Karpas-422 (cell line): ENCODE results near the gene ZFR. TPM values are rescaled to one million over a fixed set of nuclear protein-coding genes. Genes with fewer than 3 reads are reported as not detected.
"Not testable (repeated sequence)": the region's sequence is repeated elsewhere in the genome, so short reads cannot be mapped to it uniquely, and the experiment has no call there.

Source experiments
- DNase-seq: peaks from one replicate; pipeline ENCODE4 v3.0.0-alpha.2; 2015
- H2AFZ ChIP-seq: fragments of 200-600 bp; sonication (generic); 2 replicates; pipeline ENCODE4 v1.6.1; 2014; ENCODE audit warnings: antibody characterized with exemption, low read length, mixed read lengths
- H3K27ac ChIP-seq: fragments of 200-600 bp; sonication (generic); 2 replicates; pipeline ENCODE4 v1.5.1; 2014; ENCODE audit warnings: mild to moderate bottlenecking, low read length, moderate library complexity
- H3K27me3 ChIP-seq: fragments of 200-600 bp; sonication (generic); 2 replicates; pipeline ENCODE4 v1.6.1; 2014; ENCODE audit warnings: low read length, mixed read lengths
- H3K36me3 ChIP-seq: fragments of 200-600 bp; sonication (generic); 2 replicates; pipeline ENCODE4 v1.6.1; 2014; ENCODE audit warnings: low read length, mixed read lengths; ENCODE audit not compliant: insufficient read depth
- H3K4me1 ChIP-seq: fragments of 200-600 bp; sonication (generic); 2 replicates; pipeline ENCODE4 v1.6.1; 2014; ENCODE audit warnings: mild to moderate bottlenecking, low read length, mixed read lengths
- H3K4me2 ChIP-seq: fragments of 200-600 bp; sonication (generic); 2 replicates; pipeline ENCODE4 v1.6.1; 2014; ENCODE audit warnings: low read length, low read depth, mild to moderate bottlenecking; ENCODE audit not compliant: poor library complexity, severe bottlenecking
- H3K4me3 ChIP-seq: fragments of 200-600 bp; sonication (generic); 2 replicates; pipeline ENCODE4 v1.5.1; 2014; ENCODE audit warnings: mild to moderate bottlenecking, antibody characterized with exemption, low read length, mixed read lengths
- H3K79me2 ChIP-seq: fragments of 200-600 bp; sonication (generic); 2 replicates; pipeline ENCODE4 v1.6.1; 2014; ENCODE audit warnings: mild to moderate bottlenecking, low read length, mixed read lengths
- H3K9ac ChIP-seq: fragments of 200-600 bp; sonication (generic); 2 replicates; pipeline ENCODE4 v1.6.0; 2014; ENCODE audit warnings: low read length
- H3K9me2 ChIP-seq: fragments of 200-600 bp; sonication (generic), shearing (Covaris generic); replicated peaks from 2 replicates; pipeline ENCODE4 v1.6.0; 2014; ENCODE audit warnings: mild to moderate bottlenecking, low read length, moderate library complexity; ENCODE audit not compliant: insufficient read depth
- H3K9me3 ChIP-seq: fragments of 300-700, 200-600 bp; sonication (generic); 2 replicates; pipeline ENCODE4 v1.6.1; 2014; ENCODE audit warnings: low read length, mixed read lengths
- H4K20me1 ChIP-seq: fragments of 200-600 bp; sonication (generic); 2 replicates; pipeline ENCODE4 v1.6.1; 2014; ENCODE audit warnings: mild to moderate bottlenecking, antibody characterized with exemption, low read length, low read depth; ENCODE audit not compliant: insufficient read depth
- total RNA-seq: library from RNA; depleted of rRNA; stranded (reverse); fragments of >200 nt; shearing (Covaris generic); gene quantifications from 2 replicates; pipeline ENCODE4 v1.2.3, GENCODE V29; 2014; ENCODE audit warnings: low replicate concordance

The ZFR gene
- total RNA-seq, 1 experiment from 2014 or later: 87.7 TPM

DNA sequence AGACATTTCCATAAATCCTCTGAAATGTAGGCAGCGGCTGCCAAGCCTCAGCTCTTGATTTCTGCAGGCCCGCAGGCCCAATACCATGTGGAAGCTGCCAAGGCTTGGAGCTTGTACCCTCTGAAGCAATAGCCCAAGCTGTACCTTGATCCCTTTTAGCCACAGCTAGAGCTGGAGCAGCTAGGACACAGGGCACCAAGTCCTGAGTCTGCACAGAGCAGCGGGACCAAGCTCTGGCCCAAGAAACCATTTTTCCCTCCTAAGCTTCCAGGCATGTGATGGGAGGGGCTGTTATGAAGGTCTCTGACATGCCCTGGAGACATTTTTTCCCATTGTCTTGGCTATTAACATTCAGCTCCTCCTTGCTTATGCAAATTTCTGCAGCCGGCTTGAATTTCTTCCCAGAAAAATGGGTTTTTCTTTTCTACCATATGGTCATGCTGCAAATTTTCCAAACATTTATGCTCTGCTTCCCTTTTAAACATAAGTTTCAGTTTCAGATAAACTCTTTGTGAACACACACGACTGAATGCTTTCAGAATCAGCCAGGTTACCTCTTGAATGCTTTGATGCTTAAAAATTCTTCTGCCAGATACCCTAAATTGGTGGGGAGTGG is 14.4 kb upstream of the ZFR start:
- Histone ChIP-seq H2AFZ (no peak overlapping the region), H3K36me3 (no peaks in the 10 kb centered on the region), H3K9me3 (no peaks in the 10 kb centered on the region), H3K79me2 (no peaks in the 10 kb centered on the region), H3K27ac (no peak overlapping the region), H3K27me3 (0 out of 2 replicates have a peak, but pooled peaks cover 2% of the 10 kb centered on the region), H3K9me2 (no peaks in the 10 kb centered on the region), H3K9ac (no peak overlapping the region), H3K4me2 (no peak overlapping the region), H3K4me1 (no peaks in the 10 kb centered on the region), H3K4me3 (no peak overlapping the region), H4K20me1 (no peaks in the 10 kb centered on the region)
- DNase-seq: no peak

- no peak for DNase-seq
- H4K20me1 ChIP-seq: no peaks in the 10 kb centered on the region
- H3K9me3 ChIP-seq: no peaks in the 10 kb centered on the region
- no peaks in the 10 kb centered on the region for H3K4me1 ChIP-seq
- no peaks in the 10 kb centered on the region for H3K79me2 ChIP-seq
- H3K27me3 ChIP-seq: 0 out of 2 replicates have a peak, but pooled peaks cover 3% of the 10 kb centered on the region
- no peak overlapping the region for H3K9ac ChIP-seq
- H3K4me2 ChIP-seq: no peak overlapping the region
- no peak overlapping the region for H2AFZ ChIP-seq
- no peak overlapping the region for H3K4me3 ChIP-seq
- H3K9me2 ChIP-seq: no peaks in the 10 kb centered on the region
- H3K36me3 ChIP-seq: no peaks in the 10 kb centered on the region
- H3K27ac ChIP-seq: no peak overlapping the region
Observed at GRCh38 chr5:32455311-32455710, 10.8 kb upstream of the ZFR start.

GRCh38 chr5:32454821-32455220 is 10.3 kb upstream of the ZFR start:
- 0 out of 2 replicates have a peak, but pooled peaks cover 3% of the 10 kb centered on the region for H3K27me3 ChIP-seq
- no peak overlapping the region for H3K4me2 ChIP-seq
- no peak for DNase-seq
- no peaks in the 10 kb centered on the region for H3K79me2 ChIP-seq
- no peaks in the 10 kb centered on the region for H4K20me1 ChIP-seq
- no peak overlapping the region for H3K4me3 ChIP-seq
- no peaks in the 10 kb centered on the region for H3K9me2 ChIP-seq
- no peak overlapping the region for H3K27ac ChIP-seq
- no peaks in the 10 kb centered on the region for H3K36me3 ChIP-seq
- H3K9me3 ChIP-seq: no peaks in the 10 kb centered on the region
- H3K9ac ChIP-seq: no peak overlapping the region
- H2AFZ ChIP-seq: no peak overlapping the region
- no peaks in the 10 kb centered on the region for H3K4me1 ChIP-seq

DNA sequence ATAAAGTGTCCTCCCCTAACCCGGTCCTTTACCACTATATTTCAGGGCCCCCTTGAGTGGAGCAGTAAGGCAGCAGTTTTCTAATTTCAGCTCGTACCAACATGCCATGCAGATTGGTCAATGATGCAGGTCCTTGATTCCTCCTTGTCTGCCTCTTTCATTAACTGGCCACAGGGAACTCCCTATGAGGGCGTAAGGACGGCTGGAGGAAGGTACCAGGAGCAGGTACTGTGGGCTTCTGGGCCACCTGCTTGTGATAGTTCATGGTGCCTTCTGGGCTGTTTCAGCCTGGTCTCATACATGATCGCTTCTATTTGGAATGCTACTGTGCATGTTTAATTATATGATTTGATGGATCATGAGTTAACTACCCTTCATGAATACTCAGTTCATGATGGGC is 9.4 kb upstream of the ZFR start:
- H3K4me2 ChIP-seq: no peak overlapping the region
- no peak for DNase-seq
- H4K20me1 ChIP-seq: no peaks in the 10 kb centered on the region
- 0 out of 2 replicates have a peak, but pooled peaks cover 3% of the 10 kb centered on the region for H3K27me3 ChIP-seq
- H3K36me3 ChIP-seq: no peaks in the 10 kb centered on the region
- H3K9me3 ChIP-seq: no peaks in the 10 kb centered on the region
- H3K79me2 ChIP-seq: no peaks in the 10 kb centered on the region
- H2AFZ ChIP-seq: no peak overlapping the region
- H3K4me3 ChIP-seq: no peak overlapping the region
- no peaks in the 10 kb centered on the region for H3K9me2 ChIP-seq
- H3K4me1 ChIP-seq: no peaks in the 10 kb centered on the region
- no peak overlapping the region for H3K27ac ChIP-seq
- H3K9ac ChIP-seq: no peak overlapping the region

GRCh38 chr5:32452316-32452715 is 7.8 kb upstream of the ZFR start:
- not testable (repeated sequence) for H3K4me3 ChIP-seq, H4K20me1 ChIP-seq, H3K9me2 ChIP-seq, H3K79me2 ChIP-seq, H3K27me3 ChIP-seq, H3K9me3 ChIP-seq, H2AFZ ChIP-seq, H3K27ac ChIP-seq, H3K9ac ChIP-seq, DNase-seq, H3K4me1 ChIP-seq, H3K4me2 ChIP-seq, H3K36me3 ChIP-seq

DNA sequence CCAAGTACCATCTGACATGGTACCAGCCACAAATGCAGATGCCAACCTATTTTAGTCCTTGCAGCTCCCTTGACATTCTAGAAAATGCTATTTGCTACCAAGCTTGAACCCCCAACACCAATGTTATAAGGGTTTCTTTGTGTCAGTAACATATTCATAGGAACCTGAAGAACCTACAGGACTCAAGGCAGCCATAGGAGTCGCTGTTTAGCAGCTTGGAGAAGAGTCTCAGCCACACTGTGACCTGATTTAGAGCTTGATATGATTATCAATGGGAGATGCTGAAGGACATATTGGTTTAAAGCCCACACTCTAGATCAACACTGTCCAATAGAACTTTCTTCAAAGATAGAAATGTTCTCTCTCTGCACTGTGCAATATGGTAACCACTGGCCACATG is 6.4 kb upstream of the ZFR start:
- no peak overlapping the region for H3K4me2 ChIP-seq
- H3K4me1 ChIP-seq: peaks cover 7% of the 10 kb centered on the region
- H3K36me3 ChIP-seq: no peaks in the 10 kb centered on the region
- H4K20me1 ChIP-seq: no peaks in the 10 kb centered on the region
- 0 out of 2 replicates have a peak, but pooled peaks cover 3% of the 10 kb centered on the region for H3K27me3 ChIP-seq
- no peak overlapping the region for H2AFZ ChIP-seq
- H3K9me2 ChIP-seq: no peaks in the 10 kb centered on the region
- peak; percentile 77 for DNase-seq
- no peak overlapping the region for H3K4me3 ChIP-seq
- no peaks in the 10 kb centered on the region for H3K9me3 ChIP-seq
- H3K79me2 ChIP-seq: no peaks in the 10 kb centered on the region
- no peak overlapping the region for H3K27ac ChIP-seq
- H3K9ac ChIP-seq: no peak overlapping the region

GRCh38 chr5:32449262-32449661 is 4.7 kb upstream of the ZFR start:
- Histone ChIP-seq H2AFZ (no peak overlapping the region), H3K79me2 (peaks cover 2% of the 10 kb centered on the region), H4K20me1 (0 out of 2 replicates have a peak, but pooled peaks cover 5% of the 10 kb centered on the region), H3K9ac (no peak overlapping the region), H3K9me2 (no peaks in the 10 kb centered on the region), H3K36me3 (no peaks in the 10 kb centered on the region), H3K4me1 (peaks cover 11% of the 10 kb centered on the region), H3K27ac (no peak overlapping the region), H3K4me3 (no peak overlapping the region), H3K27me3 (0 out of 2 replicates have a peak, but pooled peaks cover 3% of the 10 kb centered on the region), H3K9me3 (no peaks in the 10 kb centered on the region), H3K4me2 (no peak overlapping the region)
- no peak for DNase-seq

DNA sequence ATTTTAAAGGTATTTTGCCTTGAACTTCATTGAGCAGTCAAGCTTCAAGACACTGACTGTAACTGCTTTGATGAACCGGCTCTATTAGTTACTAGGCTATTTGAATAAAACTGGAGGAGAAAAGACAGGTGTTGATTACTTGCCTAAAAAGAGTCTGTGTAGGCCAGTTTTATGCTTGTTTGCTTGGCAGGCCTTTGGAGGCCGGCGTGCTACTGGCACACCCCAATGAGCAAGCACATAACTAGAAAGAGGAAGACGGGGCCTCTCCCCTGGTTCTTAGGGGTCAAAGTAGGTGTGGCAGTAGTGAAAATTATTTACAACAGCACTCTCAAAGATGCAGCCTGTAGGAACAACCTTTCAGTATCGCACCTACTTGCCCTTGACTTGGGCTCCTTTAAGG is 2.1 kb upstream of the ZFR start:
- Histone ChIP-seq H3K27me3 (no peaks in the 10 kb centered on the region), H2AFZ (no peak overlapping the region), H3K27ac (no peak overlapping the region), H3K79me2 (peaks cover 27% of the 10 kb centered on the region), H3K9ac (no peak overlapping the region), H3K9me3 (no peaks in the 10 kb centered on the region), H3K4me3 (no peak overlapping the region), H3K4me2 (no peak overlapping the region), H3K36me3 (peaks cover 1% of the 10 kb centered on the region; the same call in 1 of the 2 replicates), H4K20me1 (0 out of 2 replicates have a peak, but pooled peaks cover 5% of the 10 kb centered on the region), H3K4me1 (peaks cover 27% of the 10 kb centered on the region), H3K9me2 (no peaks in the 10 kb centered on the region)
- no peak for DNase-seq
